Gastroesophageal sphincter (tissue), 4 donors: Measurements from ENCODE around the gene RARS2. TPM values are rescaled to one million over a fixed set of nuclear protein-coding genes. Genes with fewer than 3 reads are reported as not detected.
"Not testable (repeated sequence)": the region's sequence is repeated elsewhere in the genome, so short reads cannot be mapped to it uniquely, and the experiment has no call there.

ENCODE experiments used
- ATAC-seq: fragments of 150-250 bp; one replicate; pipeline ENCODE4 v1.9.1; 2016; ENCODE audit warnings: mild to moderate bottlenecking, moderate library complexity
- H3K27ac ChIP-seq, 4 donors: fragments of 200-600 bp; sonication (generic) in 3 of 4; 1 replicate in 3 of 4; 2 replicates in 1 of 4; pipeline ENCODE4 v1.5.1; 2016 to 2019
- H3K27me3 ChIP-seq: fragments of 200-600 bp; sonication (generic); one replicate; pipeline ENCODE4 v1.5.1; 2019
- H3K36me3 ChIP-seq, 2 donors: fragments of 200-600 bp; sonication (generic); one replicate each; pipeline ENCODE4 v1.5.1; 2019; ENCODE audit warnings: control low read depth in 1 of 2
- H3K4me1 ChIP-seq, 3 donors: fragments of 200-600 bp; sonication (generic); 1 replicate in 2 of 3; 2 replicates in 1 of 3; pipeline ENCODE4 v1.5.1; 2016 to 2019; ENCODE audit warnings: control low read depth in 2 of 3
- H3K4me3 ChIP-seq, 2 donors: fragments of 200-600 bp; sonication (generic); one replicate each; pipeline ENCODE4 v1.5.1; 2019; ENCODE audit warnings: mild to moderate bottlenecking in 1 of 2, moderate library complexity in 1 of 2
- H3K9me3 ChIP-seq, 3 donors: fragments of 200-600 bp; sonication (generic); one replicate each; pipeline ENCODE4 v1.5.1; 2017 to 2019; ENCODE audit warnings: control low read depth in 2 of 3
- EP300 ChIP-seq: sonication (generic); formaldehyde crosslinking; IDR thresholded peaks from one replicate; pipeline ENCODE4 v1.6.1; 2017; ENCODE audit warnings: antibody characterized with exemption, mild to moderate bottlenecking
- POLR2A ChIP-seq, 2 donors: fragments of 450-650 bp; IDR thresholded peaks; one replicate each; pipeline ENCODE4 v1.6.1; 2017; ENCODE audit warnings: antibody characterized with exemption in 2 of 2, mild to moderate bottlenecking in 2 of 2, moderate library complexity in 1 of 2
- POLR2AphosphoS5 ChIP-seq: sonication (generic); formaldehyde crosslinking; IDR thresholded peaks from one replicate; pipeline ENCODE4 v1.6.1; 2017; ENCODE audit warnings: antibody characterized with exemption
- WGBS, 2 donors: methylation state at CpG; one replicate each; pipeline ENCODE4 v1.1.5; 2018; ENCODE audit warnings: low coverage in 1 of 2; 5-methylcytosine and 5-hydroxymethylcytosine counted together
- total RNA-seq, 4 donors: library from RNA; depleted of rRNA; stranded (reverse); fragments of >200 nt; gene quantifications; one replicate each; pipeline ENCODE4 v1.1.0, GENCODE V29; 2016
- TF ChIP-seq, protein P1 (sequence below), 4 experiments: fragments of 200-600 bp in 2 of 4; fragments of 450-650 bp in 2 of 4; sonication (generic) in 1 of 4; IDR thresholded peaks; one replicate each; pipeline ENCODE4 v1.5.1; 2017 to 2019; ENCODE audit warnings: antibody characterized with exemption in 4 of 4, mild to moderate bottlenecking in 2 of 4, moderate library complexity in 2 of 4

The RARS2 gene
- total RNA-seq, 4 donors from 2014 or later: 13.6 to 26.9 (median 23.4) TPM

- Histone ChIP-seq H3K4me1 (no peaks in the 10 kb centered on the region), H3K27me3 (no peaks in the 10 kb centered on the region), H3K4me3 (no peak overlapping the region), H3K27ac (no peak overlapping the region), H3K9me3 (no peaks in the 10 kb centered on the region), H3K36me3 (peaks cover 0 to 68% of the 10 kb centered on the region in 2 donors)
- no peak for TF ChIP-seq POLR2A (IDR thresholded peaks at IDR 0.05)
- no peak for TF ChIP-seq EP300
- TF ChIP-seq, protein P1, sequence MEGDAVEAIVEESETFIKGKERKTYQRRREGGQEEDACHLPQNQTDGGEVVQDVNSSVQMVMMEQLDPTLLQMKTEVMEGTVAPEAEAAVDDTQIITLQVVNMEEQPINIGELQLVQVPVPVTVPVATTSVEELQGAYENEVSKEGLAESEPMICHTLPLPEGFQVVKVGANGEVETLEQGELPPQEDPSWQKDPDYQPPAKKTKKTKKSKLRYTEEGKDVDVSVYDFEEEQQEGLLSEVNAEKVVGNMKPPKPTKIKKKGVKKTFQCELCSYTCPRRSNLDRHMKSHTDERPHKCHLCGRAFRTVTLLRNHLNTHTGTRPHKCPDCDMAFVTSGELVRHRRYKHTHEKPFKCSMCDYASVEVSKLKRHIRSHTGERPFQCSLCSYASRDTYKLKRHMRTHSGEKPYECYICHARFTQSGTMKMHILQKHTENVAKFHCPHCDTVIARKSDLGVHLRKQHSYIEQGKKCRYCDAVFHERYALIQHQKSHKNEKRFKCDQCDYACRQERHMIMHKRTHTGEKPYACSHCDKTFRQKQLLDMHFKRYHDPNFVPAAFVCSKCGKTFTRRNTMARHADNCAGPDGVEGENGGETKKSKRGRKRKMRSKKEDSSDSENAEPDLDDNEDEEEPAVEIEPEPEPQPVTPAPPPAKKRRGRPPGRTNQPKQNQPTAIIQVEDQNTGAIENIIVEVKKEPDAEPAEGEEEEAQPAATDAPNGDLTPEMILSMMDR (IDR thresholded peaks at IDR 0.05): no peak
- no peak for TF ChIP-seq POLR2AphosphoS5
- 88 to 94% methylated on average over 3 to 4 of the region's 4 CpGs for WGBS, 2 donors
- no peak for ATAC-seq
These were observed 27.6 kb upstream of the RARS2 start for GRCh38 chr6:87617405-87617804.

GRCh38 chr6:87613018-87613417, 23.2 kb upstream of the RARS2 start:
- not testable (repeated sequence) for H3K4me3 ChIP-seq, H3K27ac ChIP-seq, H3K27me3 ChIP-seq, ATAC-seq, H3K4me1 ChIP-seq, H3K9me3 ChIP-seq
- H3K36me3 ChIP-seq: peaks cover 0 to 84% of the 10 kb centered on the region in 2 donors
- WGBS, 2 donors: 100% methylated on average over 2 of the region's 2 CpGs; no CpG with 5 or more reads in 1 of the 2 donors

GRCh38 chr6:87608802-87609201, 19.0 kb upstream of the RARS2 start:
- H3K36me3 ChIP-seq: peaks cover 0 to 79% of the 10 kb centered on the region in 2 donors
- no peak overlapping the region for H3K4me3 ChIP-seq
- no peak overlapping the region for H3K27ac ChIP-seq
- no peaks in the 10 kb centered on the region for H3K4me1 ChIP-seq
- ATAC-seq: no peak
- WGBS, 2 donors: 93 to 95% methylated on average over 2 to 3 of the region's 3 CpGs
- no peaks in the 10 kb centered on the region for H3K27me3 ChIP-seq
- no peaks in the 10 kb centered on the region for H3K9me3 ChIP-seq
- TF ChIP-seq EP300 (no peak), POLR2AphosphoS5 (no peak)

DNA sequence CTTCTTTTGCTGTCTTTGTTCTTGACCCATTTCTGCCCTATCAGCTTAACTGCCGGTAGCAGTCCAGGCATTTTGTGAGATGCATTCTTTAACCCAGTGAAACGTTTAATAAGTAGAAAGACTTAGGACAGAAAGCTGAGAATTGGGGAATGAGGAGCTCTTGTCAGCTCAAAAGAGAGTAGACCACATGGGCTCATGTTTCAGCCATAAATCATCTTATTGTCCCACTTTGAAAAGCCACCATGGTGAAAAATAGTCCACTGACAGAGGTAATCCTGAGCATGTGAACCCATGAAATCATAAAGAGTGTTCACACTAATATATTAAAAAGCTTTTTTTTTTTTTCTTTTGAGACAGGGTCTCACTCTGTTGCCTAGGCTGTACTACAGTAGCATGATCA, 16.4 kb upstream of the RARS2 start:
- Histone ChIP-seq H3K27me3 (no peaks in the 10 kb centered on the region), H3K36me3 (peaks cover 0 to 73% of the 10 kb centered on the region in 2 donors), H3K27ac (no peak overlapping the region), H3K9me3 (no peaks in the 10 kb centered on the region), H3K4me3 (no peak overlapping the region), H3K4me1 (no peaks in the 10 kb centered on the region)
- TF ChIP-seq, protein P1 (IDR thresholded peaks at IDR 0.05): no peak
- no peak for TF ChIP-seq POLR2AphosphoS5
- TF ChIP-seq POLR2A (IDR thresholded peaks at IDR 0.05): no peak
- no peak for TF ChIP-seq EP300
- ATAC-seq: no peak
- 77 to 83% methylated on average over 2 of the region's 2 CpGs for WGBS, 2 donors

DNA sequence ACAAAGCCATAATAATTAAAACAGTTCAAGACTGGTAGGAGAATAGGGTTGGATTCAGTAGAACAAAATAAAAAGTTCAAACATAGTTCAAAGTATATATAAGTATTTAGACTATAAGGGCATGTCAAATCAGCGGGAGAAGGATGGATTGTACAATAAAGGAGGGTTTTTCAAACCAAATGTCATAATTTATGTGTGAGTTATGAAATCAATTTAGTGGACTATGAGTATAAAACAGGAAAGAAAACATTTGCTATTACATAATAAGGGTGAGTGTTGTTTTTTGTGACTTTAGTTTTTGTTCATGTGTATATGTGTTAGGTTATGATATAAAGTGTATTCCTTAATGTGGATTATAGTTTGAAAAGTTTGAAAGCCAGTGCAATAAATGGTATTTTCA, 10.8 kb upstream of the RARS2 start:
- Histone ChIP-seq H3K9me3 (no peaks in the 10 kb centered on the region), H3K4me3 (no peak overlapping the region), H3K36me3 (peaks cover 0 to 46% of the 10 kb centered on the region in 2 donors), H3K27ac (no peak overlapping the region), H3K27me3 (no peaks in the 10 kb centered on the region), H3K4me1 (no peaks in the 10 kb centered on the region)
- no peak for ATAC-seq
- 80 to 88% methylated on average over 1 of the region's 1 CpG for WGBS, 2 donors
- no peak for TF ChIP-seq POLR2AphosphoS5
- TF ChIP-seq, protein P1 (IDR thresholded peaks at IDR 0.05): no peak
- TF ChIP-seq EP300: no peak
- TF ChIP-seq POLR2A (IDR thresholded peaks at IDR 0.05): no peak

- no peaks in the 10 kb centered on the region for H3K9me3 ChIP-seq
- H3K36me3 ChIP-seq: peaks cover 0 to 23% of the 10 kb centered on the region in 2 donors
- H3K27me3 ChIP-seq: no peaks in the 10 kb centered on the region
- no peak overlapping the region for H3K27ac ChIP-seq
- ATAC-seq: no peak
- H3K4me1 ChIP-seq: peaks cover 0 to 52% (median 21%) of the 10 kb centered on the region in 3 donors
- TF ChIP-seq POLR2AphosphoS5: no peak
- no peak for TF ChIP-seq EP300
- TF ChIP-seq POLR2A (IDR thresholded peaks at IDR 0.05): no peak
- TF ChIP-seq, protein P1 (IDR thresholded peaks at IDR 0.05): no peak
- 58 to 70% methylated on average over 4 of the region's 4 CpGs for whole genome bisulfite sequencing, 2 donors
- peak overlapping the region; percentile 77 to 96 for H3K4me3 ChIP-seq
These were observed 1.2 kb upstream of the RARS2 start for GRCh38 chr6:87590990-87591389.
